ENCODE data around the gene CARNS1.

GRCh38 chr11:67371189-67371910, 44.1 kb upstream of the CARNS1 start:
- TF ChIP-seq CTCF (conservative IDR thresholded peaks at IDR 0.05; ENCODE audit: low read length) = peak; percentile 75
- no peak for TF ChIP-seq EZH2phosphoT487 (IDR thresholded peaks at IDR 0.05; ENCODE audit: borderline replicate concordance)

Data from Loucy (cell line).